HuH-7 (cell line): ENCODE results near the gene MACO1.

Experiments used
- DNase-seq: peaks from one replicate; pipeline ENCODE4 v3.0.0; 2011; ENCODE audit warnings: low spot score

MACO1 gene

GRCh38 chr1:25524568-25525360 is 94.1 kb downstream of the MACO1 start:
- DNase-seq: no peak

GRCh38 chr1:25525361-25525688 is 94.6 kb downstream of the MACO1 start:
- no peak for DNase-seq

- no peak for DNase-seq
Measured at GRCh38 chr1:25526753-25527152, 96.1 kb downstream of the MACO1 start.

- no peak for DNase-seq
Measured at GRCh38 chr1:25527226-25527846, 96.6 kb downstream of the MACO1 start.

GRCh38 chr1:25527946-25528595 is 97.4 kb downstream of the MACO1 start:
- DNase-seq: no peak

GRCh38 chr1:25528881-25529517 is 98.3 kb downstream of the MACO1 start:
- no peak for DNase-seq

GRCh38 chr1:25529518-25530185 is 99.0 kb downstream of the MACO1 start:
- DNase-seq: no peak

GRCh38 chr1:25530186-25531081 is 99.7 kb downstream of the MACO1 start:
- DNase-seq: no peak

- DNase-seq: no peak
Measured at GRCh38 chr1:25531082-25531461, 100.4 kb downstream of the MACO1 start.

GRCh38 chr1:25532970-25533369 is 102.3 kb downstream of the MACO1 start:
- no peak for DNase-seq

- DNase-seq: no peak
Measured at GRCh38 chr1:25533775-25534409, 103.2 kb downstream of the MACO1 start.

- no peak for DNase-seq
Measured at GRCh38 chr1:25534410-25534788, 103.7 kb downstream of the MACO1 start.

GRCh38 chr1:25536124-25536523 is 105.4 kb downstream of the MACO1 start:
- no peak for DNase-seq

GRCh38 chr1:25537153-25537831 is 106.6 kb downstream of the MACO1 start:
- DNase-seq: no peak

GRCh38 chr1:25538191-25538767 is 107.6 kb downstream of the MACO1 start:
- no peak for DNase-seq

GRCh38 chr1:25540750-25541342 is 110.1 kb downstream of the MACO1 start:
- no peak for DNase-seq

GRCh38 chr1:25541425-25541824 is 110.7 kb downstream of the MACO1 start:
- no peak for DNase-seq

- no peak for DNase-seq
Measured at GRCh38 chr1:25541889-25542658, 111.4 kb downstream of the MACO1 start.

GRCh38 chr1:25543005-25543424 is 112.3 kb downstream of the MACO1 start:
- no peak for DNase-seq
